ENCODE results near the gene RERGL.
"Not testable (repeated sequence)": the region's sequence is repeated elsewhere in the genome, so short reads cannot be mapped to it uniquely, and the experiment has no call there.

Gene RERGL

DNA sequence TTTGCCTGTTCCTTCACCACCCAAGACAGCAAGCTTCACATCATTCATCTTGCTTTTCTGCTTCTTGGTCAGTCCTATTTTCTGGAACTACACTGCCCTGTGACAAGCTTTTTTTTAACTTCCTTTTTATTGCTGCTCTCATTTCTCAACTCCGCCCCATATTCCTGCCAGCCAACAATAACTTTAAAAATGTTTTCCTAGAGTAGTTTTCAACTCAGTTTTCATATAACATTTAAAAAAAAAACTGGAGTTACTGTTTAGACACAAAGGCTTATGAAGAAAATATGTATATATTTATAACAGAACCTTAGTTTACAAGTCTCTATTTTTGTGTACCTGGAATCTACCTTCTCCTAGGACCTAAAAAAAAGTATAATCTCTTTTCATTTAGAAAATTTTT, at the start of gene RERGL:
RERGL (minus strand) TSS at position 101 of the 400 bp plus-strand sequence; CDS start at position 48, 53 bp downstream.
- no peak for DNase-seq

GRCh38 chr12:18139254-18139653, 49.3 kb upstream of the RERGL start:
- no peak for DNase-seq

DNA sequence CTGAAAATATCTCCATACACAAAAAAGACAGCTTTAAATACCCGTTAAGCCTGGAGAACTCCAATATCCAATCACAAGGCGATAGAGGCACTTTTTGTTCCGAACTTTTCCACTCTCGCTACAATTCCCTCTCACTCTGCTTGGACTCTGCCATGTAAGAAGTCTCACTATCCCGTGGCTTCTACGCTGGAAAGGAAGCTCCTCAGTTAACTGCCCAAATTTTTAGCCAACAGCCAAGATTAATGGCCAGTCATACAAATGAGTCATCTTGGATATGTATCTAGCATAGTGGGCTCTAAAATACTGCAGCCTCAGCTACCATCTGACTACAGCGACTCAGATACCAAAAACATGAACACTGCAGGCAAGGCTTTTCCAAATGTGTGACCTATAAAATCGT, 45.5 kb upstream of the RERGL start:
- peak; percentile 63 for DNase-seq

GRCh38 chr12:18135086-18135485, 45.1 kb upstream of the RERGL start:
- no peak for DNase-seq

DNA sequence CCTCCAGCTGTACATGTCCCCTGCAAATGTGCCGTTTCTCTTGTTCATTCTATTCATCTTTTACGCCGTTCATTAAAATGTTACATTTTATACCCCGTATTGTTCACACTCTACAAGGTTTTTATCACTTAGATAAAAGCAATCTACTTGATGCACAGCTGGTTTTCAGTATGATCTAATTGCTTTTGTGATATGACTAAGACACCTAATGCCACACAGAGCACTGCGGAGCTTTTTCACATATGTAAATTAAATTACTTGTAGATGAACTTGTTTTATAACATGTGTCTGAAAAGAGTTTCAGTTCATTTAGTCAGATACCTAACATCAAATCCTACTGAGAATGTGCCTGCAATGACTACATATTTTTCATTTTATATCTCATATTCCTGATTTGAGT, 40.9 kb upstream of the RERGL start:
- no peak for DNase-seq

DNA sequence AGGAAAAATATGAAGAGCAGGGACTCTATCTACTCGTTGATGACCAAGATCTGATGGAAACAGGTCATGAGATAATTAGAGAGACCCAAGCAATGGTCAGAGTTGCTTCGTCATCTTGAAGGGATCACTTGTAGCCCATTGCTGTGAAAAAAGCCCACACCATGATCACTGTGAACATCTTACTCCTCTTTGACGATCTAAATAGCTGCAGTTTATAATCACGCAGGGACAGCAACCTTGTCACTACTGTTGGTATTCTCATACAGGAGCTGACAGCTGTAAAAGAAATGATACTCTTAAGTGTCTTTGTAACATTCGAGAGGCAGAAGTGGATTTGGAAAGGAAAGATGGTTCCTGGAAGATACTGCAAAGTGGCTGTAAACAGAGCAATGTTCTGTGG, 33.7 kb upstream of the RERGL start:
- DNase-seq, result no peak

- DNase-seq, result no peak
Measured at GRCh38 chr12:18120899-18121298, 30.9 kb upstream of the RERGL start.

DNA sequence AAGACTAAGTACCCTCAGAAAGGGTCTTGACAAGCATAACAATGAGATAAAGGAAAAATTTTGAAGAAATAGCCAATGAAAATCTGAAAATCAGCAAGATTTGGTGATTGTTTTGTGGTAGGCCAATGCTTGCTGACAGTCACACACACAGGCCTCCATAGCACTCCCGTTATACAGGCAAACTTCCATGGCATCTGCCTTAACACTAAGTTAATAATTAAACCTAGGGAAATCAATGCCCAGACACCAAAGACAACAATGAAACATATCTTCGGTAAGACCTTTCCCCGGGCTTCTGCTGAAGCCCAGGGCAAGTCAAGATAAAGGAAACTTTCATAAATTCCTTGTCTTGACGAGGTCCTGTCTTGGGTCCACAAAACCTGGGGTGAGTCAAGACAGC, 18.6 kb upstream of the RERGL start:
- DNase-seq, result no peak

- no peak for DNase-seq
Measured at GRCh38 chr12:18103624-18104023, 13.6 kb upstream of the RERGL start.

- DNase-seq, result no peak
Measured at GRCh38 chr12:18101043-18101442, 11.1 kb upstream of the RERGL start.

DNA sequence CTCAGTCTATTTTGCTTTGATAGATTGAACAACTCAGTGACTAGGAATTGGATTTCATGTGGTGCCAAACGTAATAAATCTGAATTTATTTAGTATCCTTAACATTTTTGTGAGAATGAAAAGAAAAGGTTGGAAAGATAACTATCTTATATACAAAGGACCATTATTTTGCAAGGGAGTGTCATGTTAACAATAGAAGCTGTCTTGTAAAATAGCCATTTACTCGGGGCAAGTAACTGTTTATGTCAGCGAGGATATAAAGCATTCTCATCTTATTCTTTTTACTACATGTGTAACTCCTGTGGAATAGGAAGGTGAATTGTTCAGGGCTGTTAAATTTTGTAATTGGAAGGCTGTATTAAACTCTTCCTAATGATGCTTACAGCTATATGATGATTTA, 5.9 kb downstream of the RERGL start:
- DNase-seq, result no peak

- DNase-seq, result no peak
Measured at GRCh38 chr12:18079541-18080246, 10.3 kb downstream of the RERGL start.

- no peak for DNase-seq
Measured at GRCh38 chr12:18074001-18074400, 16.0 kb downstream of the RERGL start.

DNA sequence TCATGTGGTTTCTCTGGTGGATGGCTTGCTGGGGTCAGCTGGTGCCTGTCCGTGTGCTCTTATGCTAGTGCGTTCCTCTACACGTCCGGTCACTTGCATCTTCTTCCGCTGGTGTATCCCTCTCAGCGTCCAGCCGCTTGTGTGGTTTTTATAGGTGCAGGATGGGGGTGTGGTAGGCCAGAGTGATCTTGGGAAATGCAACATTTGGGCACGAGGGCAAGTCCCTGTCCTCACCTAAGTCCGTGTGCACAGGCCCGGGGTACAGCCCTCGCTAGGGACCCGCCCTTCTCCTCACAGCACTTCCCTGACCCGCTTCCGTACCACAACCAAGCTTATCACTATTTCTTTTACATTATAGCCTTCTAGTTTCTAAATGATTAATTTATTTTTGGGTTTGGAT, 17.3 kb downstream of the RERGL start:
- no peak for DNase-seq

GRCh38 chr12:18071336-18071735, 18.7 kb downstream of the RERGL start:
- DNase-seq, result no peak

DNA sequence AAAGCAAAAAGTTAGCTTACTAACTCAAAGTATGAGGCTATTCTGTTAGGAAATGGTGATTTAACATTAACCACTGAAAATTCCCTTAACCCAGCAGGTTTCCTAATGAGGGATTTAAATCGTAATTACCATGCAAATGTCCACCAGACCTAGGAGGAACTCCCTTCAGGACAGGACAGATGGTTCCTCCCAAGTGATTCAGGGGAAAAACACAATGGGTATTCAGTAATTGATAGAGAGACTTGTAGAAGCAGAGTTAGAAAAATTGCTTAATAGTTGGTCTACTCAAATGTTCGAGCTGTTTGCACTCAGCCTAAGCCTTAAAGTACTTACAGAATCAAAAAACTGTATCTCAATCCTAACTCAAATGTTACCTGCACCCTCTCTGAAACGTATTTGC, 21.6 kb downstream of the RERGL start:
- DNase-seq, result no peak

- DNase-seq, result no peak
Measured at GRCh38 chr12:18066666-18067065, 23.3 kb downstream of the RERGL start.

GRCh38 chr12:18062867-18063266, 27.1 kb downstream of the RERGL start:
- DNase-seq, result not testable (repeated sequence)

GRCh38 chr12:18057051-18057450, 32.9 kb downstream of the RERGL start:
- DNase-seq, result no peak

DNA sequence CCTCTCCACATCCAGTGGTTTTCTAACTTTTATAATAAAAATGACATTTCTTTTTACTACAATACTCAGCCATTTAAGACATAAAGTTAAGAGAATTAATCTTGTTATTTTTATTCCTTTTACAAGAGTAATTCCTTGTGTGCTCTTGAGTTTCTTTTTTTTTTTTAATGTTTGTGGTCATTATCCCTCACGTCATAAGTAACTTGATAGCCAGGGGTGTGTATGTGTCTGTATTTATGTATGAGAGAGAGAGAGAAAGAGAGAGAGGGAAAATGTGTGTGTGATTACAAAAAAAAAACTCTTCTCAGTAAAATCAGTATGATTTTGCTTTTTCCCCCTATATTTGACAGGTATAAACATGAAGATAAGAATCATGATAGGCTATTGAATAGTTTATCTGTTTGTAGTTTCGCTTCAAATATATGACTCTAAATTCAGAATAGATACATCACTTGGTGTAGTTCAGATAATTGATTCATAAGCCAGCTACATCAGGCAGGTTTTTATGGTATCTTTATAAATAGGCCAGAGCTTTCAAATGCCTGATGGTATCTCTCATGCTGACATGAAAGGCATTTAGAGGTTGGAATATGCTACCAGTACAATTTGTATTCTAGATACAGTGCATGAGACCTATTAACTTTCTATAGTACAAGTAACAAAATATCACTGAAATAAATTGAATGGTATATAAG, 34.9 kb downstream of the RERGL start:
- no peak for DNase-seq

DNA sequence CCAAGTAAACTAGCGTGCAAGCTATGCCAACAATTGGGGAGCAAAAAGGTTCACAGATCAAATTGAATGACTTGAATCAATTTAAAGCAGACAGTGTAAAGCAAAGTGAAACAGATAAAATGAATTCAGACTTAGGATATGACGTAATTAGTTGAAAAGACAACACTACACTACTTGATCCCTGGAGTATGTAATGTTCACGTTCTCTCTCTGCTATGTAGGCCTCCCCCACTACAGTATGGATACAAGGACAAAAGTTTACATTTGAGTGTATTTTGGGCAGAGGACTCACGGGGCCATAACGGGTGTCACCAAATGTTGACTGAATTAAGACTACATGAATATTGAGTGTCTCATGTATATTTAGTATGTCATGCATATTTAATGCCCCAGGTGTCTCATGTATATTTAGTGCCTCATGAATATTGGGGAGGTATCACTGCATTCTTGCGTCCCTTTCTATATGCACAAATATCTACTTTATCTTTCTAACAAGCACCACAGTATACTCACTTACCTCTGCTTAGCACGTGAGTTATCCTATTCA, 44.5 kb downstream of the RERGL start:
- no peak for DNase-seq

DNA sequence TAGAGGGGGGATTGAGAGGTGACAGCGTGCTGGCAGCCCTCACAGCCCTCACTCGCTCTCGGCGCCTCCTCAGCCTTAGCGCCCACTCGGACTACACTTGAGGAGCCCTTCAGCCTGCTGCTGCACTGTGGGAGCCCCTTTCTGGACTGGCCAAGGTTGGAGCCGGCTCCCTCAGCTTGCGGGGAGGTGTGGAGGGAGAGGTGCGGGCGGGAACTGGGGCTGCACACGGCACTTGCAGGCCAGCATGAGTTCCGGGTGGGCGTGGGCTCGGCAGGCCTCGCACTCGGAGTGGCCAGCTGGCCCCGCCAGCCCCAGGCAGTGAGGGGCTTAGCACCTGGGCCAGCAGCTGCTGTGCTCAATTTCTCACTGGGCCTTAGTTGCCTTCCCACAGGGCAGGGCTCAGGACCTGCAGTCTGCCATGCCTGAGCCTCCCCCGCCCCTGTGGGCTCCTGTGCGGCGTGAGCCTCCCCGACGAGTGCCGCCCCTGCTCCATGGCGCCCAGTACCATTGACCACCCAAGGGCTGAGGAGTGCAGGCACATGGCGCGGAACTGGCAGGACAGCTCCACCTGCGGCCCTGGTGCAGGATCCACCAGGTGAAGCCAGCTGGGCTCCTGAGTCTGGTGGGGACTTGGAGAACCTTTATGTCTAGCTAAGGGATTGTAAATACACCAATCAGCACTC, 49.8 kb downstream of the RERGL start:
- not testable (repeated sequence) for DNase-seq
